ENCODE data around the gene TRABD2B. TPM values are rescaled to one million over a fixed set of nuclear protein-coding genes. Genes with fewer than 3 reads are reported as not detected.

Gene TRABD2B
- total RNA-seq, 2 experiments from 2014 or later, result not detected

DNA sequence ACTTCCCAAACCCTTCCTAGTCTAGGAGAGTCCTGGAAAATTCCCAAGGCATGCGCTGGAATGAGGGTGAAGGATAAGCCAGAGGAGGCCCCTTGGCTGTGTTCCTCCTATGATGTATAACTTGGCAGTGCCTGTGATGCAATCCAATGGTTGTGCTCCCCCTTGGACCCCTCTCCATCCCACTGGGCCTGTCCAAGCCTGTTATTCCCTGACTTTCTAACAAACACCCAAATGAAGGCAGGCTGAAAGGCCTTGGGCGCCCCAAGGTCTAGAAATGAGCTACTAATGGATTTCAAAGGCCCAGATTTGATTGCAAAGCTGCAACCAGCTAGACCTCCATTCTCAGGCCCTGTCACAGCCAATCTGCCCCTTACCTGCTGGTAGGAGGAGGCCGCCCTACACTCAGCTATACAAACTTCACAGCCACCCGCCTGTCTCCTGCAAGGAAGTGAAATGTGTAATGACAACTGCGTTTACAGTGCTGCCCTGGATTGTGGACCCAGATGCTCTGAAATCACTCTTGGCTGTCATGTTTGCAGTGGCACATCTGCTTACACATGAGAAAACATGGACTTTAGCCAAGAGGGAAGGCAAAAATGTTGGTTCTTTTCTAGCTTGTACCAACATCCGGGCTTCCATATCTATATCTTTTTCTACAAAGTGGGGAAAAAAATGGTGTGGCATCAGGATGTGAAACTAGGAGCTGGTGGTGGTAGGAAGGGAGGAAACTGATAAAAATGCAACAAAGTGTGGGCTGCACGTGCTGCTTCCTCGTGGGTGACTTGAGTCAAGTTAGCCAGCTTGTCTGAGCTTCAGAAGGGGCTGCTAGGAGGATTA lies 130.4 kb downstream of the TRABD2B start:
- POLR2A ChIA-PET, result no interaction called here
- CTCF ChIA-PET, result no interaction called here

- ChIA-PET POLR2A (no interaction called here), CTCF (no interaction called here)
Observed at GRCh38 chr1:47865881-47866535, 131.2 kb downstream of the TRABD2B start.

DNA sequence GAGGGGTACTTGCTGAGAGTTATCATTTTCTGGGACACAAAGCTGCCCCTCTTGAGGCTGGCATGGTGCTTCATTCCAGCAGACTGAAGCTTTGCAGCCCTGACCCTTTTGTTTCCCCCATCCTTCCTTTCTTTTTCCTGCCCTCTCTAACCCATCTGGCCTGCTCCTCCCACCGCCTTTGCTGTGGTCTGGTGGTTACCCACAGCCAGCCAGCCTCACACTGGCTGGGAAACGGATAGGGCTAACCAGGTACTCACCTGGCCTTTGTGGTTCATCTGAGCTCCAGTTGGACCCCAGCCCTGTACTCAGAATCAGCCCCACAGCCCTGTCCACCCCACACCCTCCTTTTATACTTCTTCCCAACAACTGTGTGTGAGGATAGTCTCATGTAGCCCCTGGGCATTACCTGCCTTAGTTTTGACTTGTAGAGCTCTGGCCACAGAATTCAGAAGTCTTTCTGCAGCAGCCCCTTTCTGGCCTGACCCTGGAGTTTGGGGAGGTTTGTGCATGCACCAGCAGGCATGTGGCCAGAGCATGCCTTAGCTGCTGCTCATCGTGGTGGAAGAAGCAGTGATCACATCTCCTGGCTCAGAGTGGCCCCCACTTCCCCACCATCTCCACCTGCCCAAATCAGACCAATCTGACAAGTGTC lies 138.0 kb downstream of the TRABD2B start:
- ChIA-PET CTCF (interaction anchor here (0.6 kb wide), 1 partner anchor 680 kb away, joined by 3 read pairs; no protein-coding TSS in a partner anchor), POLR2A (no interaction called here)

DNA sequence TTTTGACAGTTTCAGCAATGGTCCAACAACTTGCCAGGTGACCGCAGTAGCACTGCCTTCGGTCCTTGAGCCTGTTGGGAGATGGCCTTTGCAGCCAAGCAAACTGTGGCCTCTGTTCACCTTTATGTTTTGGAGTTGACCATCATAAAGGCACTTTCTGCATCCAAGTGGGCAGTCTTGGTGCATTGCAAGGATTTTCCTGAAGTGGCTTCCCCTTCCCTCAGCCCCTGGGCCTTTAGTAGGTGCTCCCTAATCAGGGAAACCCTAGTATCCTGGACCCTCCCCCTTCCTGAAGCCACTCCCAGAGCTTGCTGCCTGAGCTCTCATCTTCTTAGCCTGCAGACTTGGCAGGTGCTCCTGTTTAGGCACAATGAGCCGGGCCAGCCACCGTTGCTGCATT lies 140.2 kb downstream of the TRABD2B start:
- ChIA-PET CTCF (no interaction called here), POLR2A (no interaction called here)

GRCh38 chr1:47855230-47855629 lies 142.0 kb downstream of the TRABD2B start:
- CTCF ChIA-PET, result no interaction called here
- POLR2A ChIA-PET, result no interaction called here

DNA sequence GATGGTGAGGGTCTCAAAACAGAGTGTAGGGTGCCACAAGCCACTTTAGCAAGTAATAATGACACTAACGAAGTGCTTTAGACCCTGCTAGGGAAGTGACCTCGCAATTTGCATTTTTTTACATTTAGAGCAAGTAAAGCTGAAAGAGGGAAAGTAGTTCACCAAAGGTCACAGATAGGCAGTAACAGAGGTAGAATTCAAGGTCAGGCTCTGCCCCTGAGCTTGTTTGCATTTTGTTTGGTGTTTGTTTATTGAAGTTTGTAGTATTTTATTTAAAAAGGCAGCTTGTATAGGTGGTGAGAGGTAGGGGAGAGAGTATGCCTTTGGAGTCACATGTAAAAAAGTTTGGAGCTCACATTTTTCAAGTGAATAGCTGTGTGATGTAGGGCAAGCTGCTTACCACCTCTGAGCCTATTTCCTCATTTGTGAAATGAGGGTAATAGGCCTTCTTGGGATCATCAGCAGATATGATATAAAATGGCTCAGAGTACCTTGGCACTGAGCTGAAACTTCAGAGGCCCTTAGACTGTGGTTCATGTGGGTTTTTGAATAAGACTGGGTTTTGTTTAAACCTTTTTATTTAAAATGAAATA lies 142.5 kb downstream of the TRABD2B start:
- CTCF ChIA-PET, result no interaction called here
- POLR2A ChIA-PET, result no interaction called here

GRCh38 chr1:47853852-47854251 lies 143.3 kb downstream of the TRABD2B start:
- CTCF ChIA-PET, result no interaction called here

DNA sequence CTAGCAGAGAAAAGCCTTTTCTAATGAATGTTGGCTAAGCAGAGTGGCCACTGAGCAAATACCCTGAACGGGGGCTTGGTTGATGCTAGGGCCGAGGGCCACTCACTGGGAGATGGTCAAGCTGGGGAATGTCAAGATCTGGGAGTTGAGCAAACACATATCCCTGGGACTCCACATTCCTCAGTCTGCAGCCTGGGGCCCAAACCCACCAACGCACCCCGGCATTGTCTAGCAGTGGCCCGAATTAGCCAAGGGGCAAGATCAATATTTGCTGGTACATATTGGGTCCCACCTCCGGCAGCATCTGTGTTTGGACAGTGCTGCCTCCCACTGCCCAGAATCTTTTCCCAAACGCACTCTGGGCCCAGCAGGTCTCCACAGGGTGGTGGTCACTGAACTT lies 144.1 kb downstream of the TRABD2B start:
- CTCF ChIA-PET, result no interaction called here
- POLR2A ChIA-PET, result no interaction called here

More at GRCh38 chr1:47853852-47854251, 143.3 kb downstream of the TRABD2B start:
- POLR2A ChIA-PET, result no interaction called here

DNA sequence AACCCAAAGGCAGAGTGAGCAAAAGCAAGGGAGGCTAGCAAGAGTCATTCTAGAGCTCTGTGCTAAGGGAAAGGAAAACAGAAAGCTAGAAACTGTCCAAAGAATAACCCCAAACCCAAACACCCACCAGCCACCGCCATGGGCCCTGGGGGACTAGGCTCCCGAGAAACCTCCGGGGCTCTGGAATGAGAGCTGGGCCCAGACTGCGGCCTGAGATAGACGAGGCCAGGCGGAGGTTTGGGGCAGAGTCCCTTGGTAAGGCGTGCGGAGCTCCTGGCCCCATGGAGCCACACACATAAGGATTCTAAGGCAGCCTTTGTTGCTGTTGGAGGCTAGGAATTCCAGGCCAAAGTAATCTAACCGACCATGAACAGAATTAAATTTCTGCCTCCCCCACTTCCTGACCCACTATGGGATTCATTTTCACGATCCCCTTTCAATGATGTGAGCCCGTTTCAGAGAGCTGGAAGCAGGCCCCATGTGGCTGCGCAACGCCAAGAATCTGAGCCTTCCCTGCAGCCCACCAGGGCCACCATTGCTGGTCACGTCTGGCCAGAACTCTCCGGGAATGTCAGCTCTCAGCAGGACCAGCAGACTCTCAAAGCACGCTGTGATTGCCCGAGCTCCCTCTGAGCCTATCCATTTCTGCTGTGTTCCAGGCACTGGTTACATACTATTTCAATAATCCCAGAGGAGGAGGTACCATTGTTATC lies 145.0 kb downstream of the TRABD2B start:
- ChIA-PET POLR2A (no interaction called here), CTCF (no interaction called here)

DNA sequence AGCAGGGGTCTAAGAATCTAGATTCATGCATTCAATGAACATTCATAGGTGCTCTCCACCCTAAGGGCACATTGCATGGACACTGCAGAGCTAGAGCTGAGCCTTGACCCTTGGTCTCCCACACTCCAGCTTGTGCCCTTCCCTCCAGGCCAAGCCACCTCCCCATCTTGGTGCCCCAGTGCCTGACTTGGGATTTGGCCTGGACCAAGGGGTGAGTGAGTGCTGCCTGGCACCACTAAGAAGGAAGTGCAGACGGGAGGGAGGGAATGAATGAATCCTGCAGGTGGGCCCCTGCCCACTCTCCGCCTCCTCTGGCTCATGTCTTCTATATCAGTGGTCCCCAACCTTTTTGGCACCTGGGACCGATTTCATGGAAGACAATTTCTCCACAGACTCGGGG lies 146.7 kb downstream of the TRABD2B start:
- ChIA-PET POLR2A (no interaction called here), CTCF (no interaction called here)

- POLR2A ChIA-PET, result no interaction called here
- CTCF ChIA-PET, result no interaction called here
Observed at GRCh38 chr1:47849591-47850261, 147.5 kb downstream of the TRABD2B start.

- ChIA-PET CTCF (interaction anchor here (0.7 kb wide), 1 partner anchor 9 kb away, joined by 3 read pairs; no protein-coding TSS in a partner anchor), POLR2A (no interaction called here)
Observed at GRCh38 chr1:47849005-47849521, 148.1 kb downstream of the TRABD2B start.

GRCh38 chr1:47847763-47848162 lies 149.4 kb downstream of the TRABD2B start:
- POLR2A ChIA-PET, result no interaction called here
- CTCF ChIA-PET, result no interaction called here

DNA sequence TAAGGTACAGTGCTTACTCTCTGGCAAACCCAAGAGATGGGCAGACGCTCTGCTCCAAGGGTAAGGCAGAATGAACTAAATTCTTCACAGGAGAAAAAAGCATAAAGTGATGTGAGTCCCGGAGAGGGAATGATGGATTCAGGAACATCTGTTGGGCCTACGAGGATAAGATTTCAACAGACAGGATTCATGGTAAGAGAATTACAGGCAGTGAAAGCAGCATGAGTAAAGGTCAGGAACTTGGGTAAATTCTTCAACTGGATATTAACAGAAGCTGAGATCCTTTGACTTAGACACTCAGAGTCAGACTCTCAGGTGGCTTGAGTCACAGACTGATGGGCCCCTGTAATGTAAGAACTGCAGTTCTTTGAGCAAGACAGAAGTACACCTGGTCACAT lies 152.6 kb downstream of the TRABD2B start:
- ChIA-PET POLR2A (no interaction called here), CTCF (no interaction called here)

DNA sequence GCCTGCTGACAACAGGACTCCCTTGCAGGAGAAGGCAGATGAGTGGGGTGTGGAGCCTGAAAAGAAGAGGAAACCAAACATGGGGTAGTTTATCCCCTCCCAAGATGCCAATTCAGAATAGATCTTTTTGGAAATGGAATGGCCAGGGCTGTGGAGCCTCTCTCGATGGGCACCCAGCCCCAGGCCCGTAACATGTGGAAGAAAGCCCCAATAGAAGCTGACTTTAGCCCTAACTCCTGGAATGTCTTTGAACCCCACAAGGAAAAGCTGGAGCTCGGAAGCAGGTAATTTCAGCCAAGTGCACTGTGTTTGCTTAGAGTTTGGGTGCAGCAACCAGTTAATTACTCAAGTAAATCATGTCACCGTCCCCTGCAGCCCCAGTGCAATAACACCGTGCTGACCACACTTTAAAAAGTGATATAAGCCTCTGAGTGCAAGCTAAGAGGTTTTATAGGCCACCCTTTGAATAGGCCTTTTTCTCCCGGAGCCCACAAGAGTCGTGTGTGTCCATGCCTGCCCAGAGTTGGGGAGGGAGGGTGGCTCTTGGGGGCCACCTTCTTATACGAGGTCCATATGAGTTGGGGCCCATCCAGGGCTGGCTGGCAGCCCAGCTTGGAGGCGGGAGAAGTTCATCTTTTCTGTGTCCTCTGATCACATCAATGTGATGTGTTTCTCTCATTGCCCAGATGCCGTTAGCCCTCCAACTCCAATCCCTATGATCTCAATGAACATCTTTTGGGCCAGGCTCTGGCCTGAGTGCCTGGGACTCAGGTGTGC lies 153.2 kb downstream of the TRABD2B start:
- ChIA-PET CTCF (interaction anchor here (0.5 kb wide), 1 partner anchor 1356 kb away, joined by 3 read pairs; no protein-coding TSS in a partner anchor), POLR2A (no interaction called here)

DNA sequence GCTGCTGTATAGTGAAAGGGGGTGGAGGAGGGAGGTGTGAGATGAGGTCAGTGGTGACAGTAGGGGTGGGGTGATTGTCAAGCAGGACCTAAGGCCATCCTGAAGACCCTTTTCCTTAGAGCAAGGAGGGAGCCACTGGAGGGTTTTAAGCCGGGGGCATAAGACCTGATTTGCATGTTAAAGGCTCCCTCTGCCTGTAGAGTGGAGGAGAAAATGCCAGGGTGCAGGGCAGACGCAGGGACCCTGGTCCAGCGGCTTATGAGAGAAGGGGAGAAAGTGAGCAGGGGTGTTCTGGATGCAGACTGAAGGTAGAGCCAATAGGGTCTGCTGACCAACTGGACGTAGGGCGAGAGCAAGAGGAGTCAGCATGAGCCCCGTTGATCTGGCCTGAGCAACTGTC lies 154.1 kb downstream of the TRABD2B start:
- CTCF ChIA-PET, result no interaction called here

GRCh38 chr1:47842228-47842919 lies 154.8 kb downstream of the TRABD2B start:
- ChIA-PET POLR2A (no interaction called here), CTCF (no interaction called here)

More for the DNA sequence above, 154.1 kb downstream of the TRABD2B start:
- POLR2A ChIA-PET, result no interaction called here

GRCh38 chr1:47841356-47841755 lies 155.8 kb downstream of the TRABD2B start:
- CTCF ChIA-PET, result no interaction called here
- POLR2A ChIA-PET, result no interaction called here

Measured in activated CD8-positive, alpha-beta memory T cell treated with anti-CD3 and anti-CD28 coated beads for 36 hours (primary cell).